DND-41 (cell line): Measurements from ENCODE around the gene UMPS.

Source experiments
- ATAC-seq: fragments of 200-7000 bp; cut with Tn5 transposase; 3 replicates; pipeline ENCODE4 v1.9.1; 2021; ENCODE audit warnings: low read depth; ENCODE audit not compliant: insufficient read depth
- DNase-seq: peaks from one replicate; pipeline ENCODE4 v3.0.0-alpha.2; 2020
- H2AFZ ChIP-seq: 2 replicates; pipeline ENCODE4 v1.6.0; 2012; ENCODE audit warnings: low read depth, low read length
- H3K27ac ChIP-seq: 2 replicates; pipeline ENCODE4 v1.5.1; 2012; ENCODE audit warnings: low read length, inconsistent platforms
- H3K27me3 ChIP-seq: fragments of 200-600 bp; sonication (generic); 2 replicates; pipeline ENCODE4 v1.6.0; 2012; ENCODE audit warnings: low read length, mild to moderate bottlenecking, inconsistent platforms; ENCODE audit not compliant: insufficient read depth, poor library complexity
- H3K36me3 ChIP-seq: 2 replicates; pipeline ENCODE4 v1.5.1; 2012; ENCODE audit warnings: low read length, inconsistent platforms; ENCODE audit not compliant: insufficient read depth
- H3K4me1 ChIP-seq: 2 replicates; pipeline ENCODE4 v1.5.1; 2012; ENCODE audit warnings: mild to moderate bottlenecking, low read length; ENCODE audit not compliant: insufficient read depth
- H3K4me2 ChIP-seq: 2 replicates; pipeline ENCODE4 v1.6.0; 2012; ENCODE audit warnings: mild to moderate bottlenecking, moderate library complexity, low read length, inconsistent platforms; ENCODE audit not compliant: insufficient read depth
- H3K4me3 ChIP-seq, 2 experiments: fragments of 200-600 bp in 1 of 2; shearing (Covaris generic) in 1 of 2; 2 replicates each; pipeline ENCODE4 v1.5.1; 2012 to 2016; ENCODE audit warnings: inconsistent platforms in 2 of 2, low read length in 2 of 2, mild to moderate bottlenecking in 2 of 2, low read depth in 1 of 2, moderate library complexity in 1 of 2
- H3K79me2 ChIP-seq: 2 replicates; pipeline ENCODE4 v1.6.0; 2012; ENCODE audit warnings: low read length, inconsistent platforms; ENCODE audit not compliant: insufficient read depth
- H3K9ac ChIP-seq: 2 replicates; pipeline ENCODE4 v1.6.0; 2012; ENCODE audit warnings: low read depth, mild to moderate bottlenecking, inconsistent platforms, low read length, moderate library complexity
- H3K9me3 ChIP-seq: 2 replicates; pipeline ENCODE4 v1.5.1; 2012; ENCODE audit warnings: low read length, moderate library complexity, mild to moderate bottlenecking, inconsistent platforms; ENCODE audit not compliant: insufficient read depth, severe bottlenecking
- H4K20me1 ChIP-seq: 2 replicates; pipeline ENCODE4 v1.6.0; 2012; ENCODE audit warnings: low read length; ENCODE audit not compliant: insufficient read depth
- CTCF ChIP-seq: IDR thresholded peaks from 2 replicates; pipeline ENCODE4 v1.5.1; 2012; ENCODE audit warnings: borderline replicate concordance, low read length, moderate library complexity, mild to moderate bottlenecking; ENCODE audit not compliant: poor library complexity, severe bottlenecking; ENCODE audit errors: extremely low read depth
- EZH2 ChIP-seq: IDR thresholded peaks from 3 replicates; pipeline ENCODE4 v1.6.1; 2012; ENCODE audit warnings: borderline replicate concordance, low read depth, mild to moderate bottlenecking, moderate library complexity, low read length, inconsistent platforms; ENCODE audit not compliant: severe bottlenecking

The UMPS gene

GRCh38 chr3:124684459-124684858 is 45.8 kb upstream of the UMPS start:
- H3K4me3 ChIP-seq: no peak overlapping the region

GRCh38 chr3:124685067-124685466 is 45.2 kb upstream of the UMPS start:
- ATAC-seq: no peak
- peaks cover 4% of the 10 kb centered on the region for H3K27me3 ChIP-seq
- no peaks in the 10 kb centered on the region for H3K36me3 ChIP-seq
- H3K79me2 ChIP-seq: no peaks in the 10 kb centered on the region
- no peak overlapping the region for H3K27ac ChIP-seq
- no peak for DNase-seq
- TF ChIP-seq CTCF (no peak), EZH2 (no peak)
- no peak overlapping the region for H2AFZ ChIP-seq
- no peaks in the 10 kb centered on the region for H3K9me3 ChIP-seq
- no peak overlapping the region for H3K9ac ChIP-seq
- H4K20me1 ChIP-seq: no peaks in the 10 kb centered on the region
- no peak overlapping the region for H3K4me3 ChIP-seq
- no peak overlapping the region for H3K4me2 ChIP-seq
- H3K4me1 ChIP-seq: no peaks in the 10 kb centered on the region

More at GRCh38 chr3:124684459-124684858, 45.8 kb upstream of the UMPS start:
- Histone ChIP-seq H3K9me3 (no peaks in the 10 kb centered on the region), H2AFZ (no peak overlapping the region), H3K79me2 (no peaks in the 10 kb centered on the region), H3K27ac (no peak overlapping the region), H3K4me1 (no peaks in the 10 kb centered on the region), H3K4me2 (no peak overlapping the region), H3K9ac (no peak overlapping the region), H3K36me3 (no peaks in the 10 kb centered on the region), H3K27me3 (peaks cover 4% of the 10 kb centered on the region), H4K20me1 (no peaks in the 10 kb centered on the region)
- TF ChIP-seq CTCF (no peak), EZH2 (no peak)
- ATAC-seq: no peak
- DNase-seq: no peak

GRCh38 chr3:124685481-124685880 is 44.8 kb upstream of the UMPS start:
- Histone ChIP-seq H3K4me1 (no peaks in the 10 kb centered on the region), H3K4me2 (no peak overlapping the region), H3K79me2 (no peaks in the 10 kb centered on the region), H2AFZ (no peak overlapping the region), H3K27me3 (peaks cover 4% of the 10 kb centered on the region), H3K9ac (no peak overlapping the region), H4K20me1 (no peaks in the 10 kb centered on the region), H3K27ac (no peak overlapping the region), H3K36me3 (no peaks in the 10 kb centered on the region), H3K4me3 (no peak overlapping the region), H3K9me3 (no peaks in the 10 kb centered on the region)
- ATAC-seq (no peak), DNase-seq (no peak)
- no peak for TF ChIP-seq EZH2
- no peak for TF ChIP-seq CTCF

- ATAC-seq (no peak), DNase-seq (no peak)
- no peak overlapping the region for H3K4me2 ChIP-seq
- no peaks in the 10 kb centered on the region for H3K79me2 ChIP-seq
- no peaks in the 10 kb centered on the region for H3K36me3 ChIP-seq
- no peak overlapping the region for H3K9ac ChIP-seq
- no peaks in the 10 kb centered on the region for H3K4me1 ChIP-seq
- H3K27me3 ChIP-seq: peaks cover 4% of the 10 kb centered on the region
- no peak overlapping the region for H3K4me3 ChIP-seq
- H4K20me1 ChIP-seq: no peaks in the 10 kb centered on the region
- no peak for TF ChIP-seq EZH2
- TF ChIP-seq CTCF: no peak
- H2AFZ ChIP-seq: no peak overlapping the region
- H3K9me3 ChIP-seq: no peaks in the 10 kb centered on the region
- no peak overlapping the region for H3K27ac ChIP-seq
Observed at GRCh38 chr3:124686028-124686670, 44.1 kb upstream of the UMPS start.
